ENCODE measurements around the gene OR14K1. TPM values are rescaled to one million over a fixed set of nuclear protein-coding genes. Genes with fewer than 3 reads are reported as not detected.
A peak's percentile ranks its signal among the peaks of the same experiment; 100 is the strongest.
"Not testable (repeated sequence)": the region's sequence is repeated elsewhere in the genome, so short reads cannot be mapped to it uniquely, and the experiment has no call there.

The OR14K1 gene
- total RNA-seq, 1 donor from 2014 or later = not detected

GRCh38 chr1:247740721-247741120 lies 2.3 kb downstream of the OR14K1 start:
- no peak overlapping the region for H3K27ac ChIP-seq
- no peaks in the 10 kb centered on the region for H3K27me3 ChIP-seq (ENCODE audit: low read depth)
- no peaks in the 10 kb centered on the region for H3K36me3 ChIP-seq
- H3K4me3 ChIP-seq = no peak overlapping the region
- DNase-seq = no peak
- no peaks in the 10 kb centered on the region for H3K4me1 ChIP-seq
- no peak for TF ChIP-seq CTCF (IDR thresholded peaks at IDR 0.05)
- intact Hi-C loops (cut with DNase I) = no loop called here
- H3K9me3 ChIP-seq = no peaks in the 10 kb centered on the region
- no peak for ATAC-seq

GRCh38 chr1:247741756-247742155 lies 3.3 kb downstream of the OR14K1 start:
- ATAC-seq = no peak
- Histone ChIP-seq H3K36me3 (no peaks in the 10 kb centered on the region), H3K27ac (no peak overlapping the region), H3K4me1 (no peaks in the 10 kb centered on the region), H3K9me3 (no peaks in the 10 kb centered on the region), H3K4me3 (no peak overlapping the region), H3K27me3 (ENCODE audit: low read depth) (no peaks in the 10 kb centered on the region)
- no peak for TF ChIP-seq CTCF (IDR thresholded peaks at IDR 0.05)
- intact Hi-C loops (cut with DNase I) = no loop called here
- DNase-seq = no peak

- H3K4me1 ChIP-seq; H3K9me3 ChIP-seq; H3K27ac ChIP-seq; H3K27me3 ChIP-seq (ENCODE audit: low read depth); H3K36me3 ChIP-seq; H3K4me3 ChIP-seq; ATAC-seq; DNase-seq; intact Hi-C loops (cut with DNase I): not testable (repeated sequence)
Observed at GRCh38 chr1:247742215-247742760, 3.9 kb downstream of the OR14K1 start.

GRCh38 chr1:247746391-247746935 lies 8.0 kb downstream of the OR14K1 start:
- Histone ChIP-seq H3K36me3 (no peaks in the 10 kb centered on the region), H3K4me3 (no peak overlapping the region)
- intact Hi-C loops (cut with DNase I) = no loop called here

GRCh38 chr1:247747616-247748015 lies 9.2 kb downstream of the OR14K1 start:
- Histone ChIP-seq H3K9me3 (peaks cover 5% of the 10 kb centered on the region), H3K36me3 (no peaks in the 10 kb centered on the region), H3K27me3 (ENCODE audit: low read depth) (no peaks in the 10 kb centered on the region), H3K4me3 (no peak overlapping the region), H3K4me1 (no peaks in the 10 kb centered on the region), H3K27ac (no peak overlapping the region)
- no peak for TF ChIP-seq CTCF (IDR thresholded peaks at IDR 0.05)
- no peak for DNase-seq
- no peak for ATAC-seq
- intact Hi-C loops (cut with DNase I) = no loop called here

More at GRCh38 chr1:247746391-247746935, 8.0 kb downstream of the OR14K1 start:
- peaks cover 5% of the 10 kb centered on the region for H3K9me3 ChIP-seq
- TF ChIP-seq CTCF (IDR thresholded peaks at IDR 0.05) = no peak
- ATAC-seq = peak; percentile 47 to 54
- H3K27ac ChIP-seq = no peak overlapping the region
- no peaks in the 10 kb centered on the region for H3K27me3 ChIP-seq (ENCODE audit: low read depth)
- no peak for DNase-seq
- H3K4me1 ChIP-seq = no peaks in the 10 kb centered on the region

- ATAC-seq (no peak), DNase-seq (no peak)
- intact Hi-C loops (cut with DNase I) = no loop called here
- H3K27ac ChIP-seq = no peak within 1 kb of the TSS
- H3K36me3 ChIP-seq = no peaks in the 10 kb centered on the region
- H3K4me1 ChIP-seq = no peaks in the 10 kb centered on the region
- no peak within 1 kb of the TSS for H3K4me3 ChIP-seq
- no peak for TF ChIP-seq CTCF (IDR thresholded peaks at IDR 0.05)
- H3K9me3 ChIP-seq = peaks cover 5% of the 10 kb centered on the region
- no peaks in the 10 kb centered on the region for H3K27me3 ChIP-seq (ENCODE audit: low read depth)
Observed at GRCh38 chr1:247748041-247748440, 9.6 kb downstream of the OR14K1 start, which contains the start of gene OR14A2. Gene OR14A2, minus strand, starts transcription at chr1:247748141.

All from lower lobe of right lung (tissue), 2 donors.